Endothelial cell of umbilical vein (primary cell): Measurements from ENCODE around the gene ACYP2.

Source experiments
- EZH2 ChIP-seq: IDR thresholded peaks from 2 replicates; pipeline ENCODE4 v1.6.1; 2012; ENCODE audit warnings: borderline replicate concordance, low read depth, mild to moderate bottlenecking, moderate library complexity, low read length, inconsistent platforms; ENCODE audit not compliant: severe bottlenecking
- POLR2A ChIP-seq: IDR thresholded peaks from 2 replicates; pipeline ENCODE4 v1.6.1; 2012; ENCODE audit warnings: low read depth, mild to moderate bottlenecking, control low read depth, low read length
- POLR2AphosphoS5 ChIP-seq: IDR thresholded peaks from 2 replicates; pipeline ENCODE4 v1.6.1; 2012; ENCODE audit warnings: low read depth, mild to moderate bottlenecking, control low read depth, low read length, moderate library complexity; ENCODE audit not compliant: insufficient read depth
- TF ChIP-seq, protein P1 (sequence below): IDR thresholded peaks from 2 replicates; pipeline ENCODE4 v1.6.1; 2011; ENCODE audit not compliant: insufficient read depth, insufficient read length
- TF ChIP-seq, protein P2 (sequence below), 2 donors: IDR thresholded peaks; 1 replicate in 1 of 2; 2 replicates in 1 of 2; pipeline ENCODE4 v1.5.1; 2011; ENCODE audit warnings: low read length in 2 of 2, mild to moderate bottlenecking in 2 of 2, moderate library complexity in 2 of 2, control low read depth in 1 of 2, inconsistent platforms in 1 of 2, low read depth in 1 of 2; ENCODE audit not compliant: insufficient read depth in 1 of 2; ENCODE audit errors: extremely low read depth in 1 of 2

DNA sequence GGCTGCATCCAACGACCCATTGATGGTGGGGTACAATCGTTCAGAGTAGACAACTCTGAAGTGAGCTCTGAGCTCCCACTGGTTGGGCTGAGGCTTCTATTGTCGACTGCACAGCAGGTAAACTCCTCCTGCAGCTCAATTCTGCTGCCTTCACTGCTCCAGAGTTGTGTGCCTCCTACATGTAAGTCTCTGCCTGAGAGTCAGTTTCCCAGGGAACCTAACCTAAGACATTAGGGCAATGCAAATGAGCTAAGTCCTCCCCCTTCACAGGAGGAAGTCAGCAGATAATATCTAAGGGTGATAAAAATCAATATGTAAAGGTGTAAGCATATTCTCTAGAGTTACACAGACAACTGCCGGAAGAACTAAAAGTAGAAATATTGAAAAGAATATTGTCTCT lies 22.5 kb upstream of the ACYP2 start:
- TF ChIP-seq, protein P1, sequence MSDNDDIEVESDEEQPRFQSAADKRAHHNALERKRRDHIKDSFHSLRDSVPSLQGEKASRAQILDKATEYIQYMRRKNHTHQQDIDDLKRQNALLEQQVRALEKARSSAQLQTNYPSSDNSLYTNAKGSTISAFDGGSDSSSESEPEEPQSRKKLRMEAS = no peak
- TF ChIP-seq, protein P2, sequence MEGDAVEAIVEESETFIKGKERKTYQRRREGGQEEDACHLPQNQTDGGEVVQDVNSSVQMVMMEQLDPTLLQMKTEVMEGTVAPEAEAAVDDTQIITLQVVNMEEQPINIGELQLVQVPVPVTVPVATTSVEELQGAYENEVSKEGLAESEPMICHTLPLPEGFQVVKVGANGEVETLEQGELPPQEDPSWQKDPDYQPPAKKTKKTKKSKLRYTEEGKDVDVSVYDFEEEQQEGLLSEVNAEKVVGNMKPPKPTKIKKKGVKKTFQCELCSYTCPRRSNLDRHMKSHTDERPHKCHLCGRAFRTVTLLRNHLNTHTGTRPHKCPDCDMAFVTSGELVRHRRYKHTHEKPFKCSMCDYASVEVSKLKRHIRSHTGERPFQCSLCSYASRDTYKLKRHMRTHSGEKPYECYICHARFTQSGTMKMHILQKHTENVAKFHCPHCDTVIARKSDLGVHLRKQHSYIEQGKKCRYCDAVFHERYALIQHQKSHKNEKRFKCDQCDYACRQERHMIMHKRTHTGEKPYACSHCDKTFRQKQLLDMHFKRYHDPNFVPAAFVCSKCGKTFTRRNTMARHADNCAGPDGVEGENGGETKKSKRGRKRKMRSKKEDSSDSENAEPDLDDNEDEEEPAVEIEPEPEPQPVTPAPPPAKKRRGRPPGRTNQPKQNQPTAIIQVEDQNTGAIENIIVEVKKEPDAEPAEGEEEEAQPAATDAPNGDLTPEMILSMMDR (IDR thresholded peaks at IDR 0.05; ENCODE audit: extremely low read depth in 1 of 2, insufficient read depth in 1 of 2, low read depth in 1 of 2, low read length in 2 of 2) = no peak
- TF ChIP-seq POLR2AphosphoS5 (no peak), POLR2A (no peak), EZH2 (no peak)
